ENCODE results near the gene STX1A.
"Not testable (repeated sequence)": the region's sequence is repeated elsewhere in the genome, so short reads cannot be mapped to it uniquely, and the experiment has no call there.

The STX1A gene

GRCh38 chr7:73669288-73669701 is 50.2 kb downstream of the STX1A start:
- no peak for DNase-seq
- in situ Hi-C loops (cut with HindIII; ENCODE audit: low pct_ligation_motif_present, low pct_unique_long_range_greater_than_20kb, low sequenced_read_pairs) = no loop called here

DNA sequence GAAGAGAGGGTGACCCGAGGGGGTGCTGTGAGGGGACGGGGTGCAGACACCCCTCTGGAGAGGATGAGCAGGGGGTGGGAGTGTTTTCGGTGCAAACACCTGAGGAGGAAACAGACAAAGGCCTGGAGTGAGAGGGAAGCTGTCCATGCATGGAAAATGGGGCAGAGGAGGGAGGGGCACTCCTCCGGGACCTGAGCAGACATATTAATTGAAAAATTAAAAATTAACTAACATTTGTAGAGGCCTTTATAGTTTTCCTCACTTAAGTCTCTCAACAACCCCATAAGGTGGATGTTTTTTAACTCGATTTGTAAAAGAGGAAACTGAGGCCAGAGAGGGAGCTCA is 50.6 kb downstream of the STX1A start:
- in situ Hi-C loops (cut with HindIII; ENCODE audit: low pct_ligation_motif_present, low pct_unique_long_range_greater_than_20kb, low sequenced_read_pairs) = no loop called here
- DNase-seq = no peak

DNA sequence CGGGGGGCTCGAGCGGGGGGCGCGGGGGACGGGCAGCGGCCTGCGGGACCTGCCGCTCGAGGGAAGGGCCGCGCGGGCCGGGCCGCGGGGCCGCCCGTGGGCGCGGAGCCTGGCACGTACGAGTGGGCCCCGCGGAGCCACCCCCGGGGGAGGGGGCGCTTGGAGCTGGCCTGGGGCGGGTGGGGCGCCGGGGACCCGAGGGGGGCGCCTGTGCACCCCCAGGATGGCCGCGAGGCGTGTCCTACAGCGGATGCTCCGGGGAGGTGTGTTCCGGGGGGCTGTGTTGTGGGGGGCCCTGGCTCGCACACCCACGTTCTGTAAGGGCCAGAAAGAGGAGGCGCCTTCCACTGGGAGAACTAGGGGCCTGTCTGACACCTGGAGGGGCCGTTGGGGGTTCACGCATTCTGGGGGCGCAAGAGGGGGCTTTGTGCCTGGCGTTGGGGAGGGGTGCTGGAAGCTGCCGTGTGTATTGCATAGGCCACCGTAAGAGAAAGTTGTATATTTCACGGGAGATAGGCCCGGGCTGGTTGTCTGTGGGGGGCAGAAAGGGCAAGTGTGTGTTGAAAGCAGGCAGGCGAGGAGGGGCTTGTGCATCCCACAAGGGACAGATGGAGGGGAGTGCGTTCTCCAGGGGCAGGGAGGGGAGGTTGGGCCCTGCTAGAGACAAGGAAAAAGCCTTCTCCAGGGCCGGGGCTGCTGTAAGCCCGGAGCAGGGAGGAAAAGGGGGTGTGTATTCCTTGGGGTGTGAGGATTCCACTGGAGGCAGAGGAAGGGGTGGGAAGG is 51.2 kb downstream of the STX1A start:
- no peak for DNase-seq
- in situ Hi-C loops (cut with HindIII; ENCODE audit: low pct_ligation_motif_present, low pct_unique_long_range_greater_than_20kb, low sequenced_read_pairs) = no loop called here

DNA sequence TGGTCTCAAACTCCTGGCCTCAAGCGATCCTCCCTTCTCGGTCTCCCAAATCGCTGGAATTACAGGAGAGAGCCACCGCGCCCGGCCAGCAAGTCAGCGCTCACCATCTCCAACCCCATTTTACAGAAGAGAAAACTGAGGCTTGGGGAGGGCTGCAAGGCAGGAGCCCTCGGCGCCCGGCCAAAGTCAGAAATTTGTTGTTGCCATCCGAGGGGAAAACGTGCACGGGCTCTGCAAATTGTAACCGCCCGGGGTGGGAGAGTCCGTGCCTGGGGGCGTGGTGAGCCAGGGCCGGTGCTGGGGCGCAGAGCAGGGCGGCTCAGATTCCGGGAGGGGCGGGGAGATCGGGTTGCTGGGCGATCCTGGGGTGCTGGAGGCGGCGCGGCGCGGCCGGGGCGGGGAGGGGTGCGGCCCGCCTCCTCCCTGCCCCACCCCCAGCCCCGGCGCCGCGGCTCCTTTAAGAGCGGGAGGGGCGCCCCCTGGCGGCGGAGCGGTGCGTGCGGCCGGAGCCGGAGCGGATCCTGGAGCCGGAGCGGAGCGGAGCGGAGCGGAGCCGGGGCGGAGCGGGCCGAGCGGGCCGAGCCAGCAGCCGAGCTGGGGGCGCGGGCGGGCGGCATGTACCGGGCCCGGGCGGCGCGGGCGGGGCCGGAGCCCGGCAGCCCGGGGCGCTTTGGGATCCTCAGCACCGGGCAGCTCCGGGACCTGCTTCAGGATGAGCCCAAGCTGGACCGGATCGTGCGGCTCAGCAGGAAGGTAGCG is 51.9 kb downstream of the STX1A start, which contains the start of gene VPS37D:
VPS37D (plus strand) TSS at position 488 of the 759 bp plus-strand sequence; CDS start at position 616, 128 bp downstream.
- peak; percentile 95 for DNase-seq
- in situ Hi-C loops (cut with HindIII; ENCODE audit: low pct_ligation_motif_present, low pct_unique_long_range_greater_than_20kb, low sequenced_read_pairs) = no loop called here

- in situ Hi-C loops (cut with HindIII; ENCODE audit: low pct_ligation_motif_present, low pct_unique_long_range_greater_than_20kb, low sequenced_read_pairs) = no loop called here
Observed at GRCh38 chr7:73663033-73663432, 56.4 kb downstream of the STX1A start.

DNA sequence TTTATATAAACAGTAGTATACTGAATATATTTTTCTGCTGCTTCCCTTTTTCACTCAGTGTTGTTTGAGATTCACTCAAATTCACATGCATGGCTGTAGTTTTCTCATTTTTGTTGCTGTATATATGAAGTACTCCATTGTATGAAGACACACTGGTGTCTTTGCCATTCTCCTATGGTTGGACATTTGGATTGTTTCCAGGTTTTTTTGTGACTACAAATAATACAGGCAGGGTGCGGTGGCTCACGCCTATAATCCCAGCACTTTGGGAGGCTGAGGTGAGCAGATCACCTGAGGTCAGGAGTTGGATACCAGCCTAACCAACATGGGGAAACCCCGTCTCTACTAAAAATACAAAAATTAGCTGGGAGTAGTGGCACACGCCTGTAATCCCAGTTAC is 58.9 kb downstream of the STX1A start:
- DNase-seq; in situ Hi-C loops (cut with HindIII; ENCODE audit: low pct_ligation_motif_present, low pct_unique_long_range_greater_than_20kb, low sequenced_read_pairs): not testable (repeated sequence)

More at GRCh38 chr7:73663033-73663432, 56.4 kb downstream of the STX1A start:
- no peak for DNase-seq

DNA sequence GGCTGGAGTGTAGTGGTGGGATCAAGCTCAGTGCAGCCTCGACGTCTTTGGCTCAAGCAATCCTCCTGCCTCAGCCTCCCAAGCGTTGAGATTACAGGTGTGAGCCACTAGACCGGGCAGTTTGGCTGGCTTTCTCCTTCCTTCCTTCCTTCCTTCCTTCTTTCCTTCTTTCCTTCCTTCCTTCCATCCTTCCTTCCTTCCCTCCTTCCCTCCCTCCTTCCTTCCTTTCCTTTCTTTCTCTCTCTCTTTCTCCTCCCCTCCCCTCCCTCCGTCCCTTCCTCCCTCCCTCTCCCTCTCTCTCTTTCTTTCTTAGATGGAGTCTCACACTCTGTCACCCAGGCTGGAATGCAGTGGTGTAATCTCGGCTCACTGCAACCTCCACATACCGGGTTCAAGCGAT is 59.5 kb downstream of the STX1A start:
- DNase-seq = no peak
- in situ Hi-C loops (cut with HindIII; ENCODE audit: low pct_ligation_motif_present, low pct_unique_long_range_greater_than_20kb, low sequenced_read_pairs) = no loop called here

DNA sequence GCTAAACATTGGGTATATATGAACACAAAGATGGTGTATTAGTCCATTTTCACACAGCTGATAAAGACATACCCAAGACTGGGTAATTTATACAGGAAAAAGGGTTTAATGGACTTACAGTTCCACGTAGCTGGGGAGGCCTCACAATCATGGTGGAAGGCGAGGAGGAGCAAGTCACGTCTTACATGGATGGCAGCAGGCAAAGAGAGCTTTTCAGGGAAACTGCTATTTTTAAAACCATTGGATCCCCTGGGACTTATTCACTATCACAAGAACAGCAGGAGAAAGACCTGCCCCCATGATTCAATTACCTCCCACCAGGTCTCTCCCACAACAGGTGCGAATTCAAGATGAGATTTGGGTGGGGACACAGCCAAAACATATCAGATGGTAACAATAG is 64.2 kb downstream of the STX1A start:
- in situ Hi-C loops (cut with HindIII; ENCODE audit: low pct_ligation_motif_present, low pct_unique_long_range_greater_than_20kb, low sequenced_read_pairs); DNase-seq: not testable (repeated sequence)

DNA sequence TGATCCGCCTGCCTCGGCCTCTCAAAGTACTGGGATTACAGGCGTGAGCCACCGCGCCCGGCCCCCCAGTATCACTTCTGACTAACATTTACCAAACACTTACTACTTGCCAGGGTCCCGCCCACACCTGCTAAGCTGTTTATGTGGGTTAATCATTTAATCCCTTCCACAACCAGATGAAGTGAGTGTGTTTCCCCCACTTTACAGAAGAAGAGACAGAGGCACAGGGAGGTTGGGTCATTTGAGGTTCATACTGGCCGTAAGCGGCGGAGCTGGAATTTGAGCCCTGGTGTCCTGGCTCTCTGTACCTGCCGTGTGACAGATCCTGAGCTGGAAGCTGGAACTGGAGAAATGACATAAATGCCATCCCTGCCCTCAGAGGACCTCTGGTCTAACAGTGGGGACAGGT is 66.9 kb downstream of the STX1A start:
- in situ Hi-C loops (cut with HindIII; ENCODE audit: low pct_ligation_motif_present, low pct_unique_long_range_greater_than_20kb, low sequenced_read_pairs) = no loop called here
- no peak for DNase-seq

DNA sequence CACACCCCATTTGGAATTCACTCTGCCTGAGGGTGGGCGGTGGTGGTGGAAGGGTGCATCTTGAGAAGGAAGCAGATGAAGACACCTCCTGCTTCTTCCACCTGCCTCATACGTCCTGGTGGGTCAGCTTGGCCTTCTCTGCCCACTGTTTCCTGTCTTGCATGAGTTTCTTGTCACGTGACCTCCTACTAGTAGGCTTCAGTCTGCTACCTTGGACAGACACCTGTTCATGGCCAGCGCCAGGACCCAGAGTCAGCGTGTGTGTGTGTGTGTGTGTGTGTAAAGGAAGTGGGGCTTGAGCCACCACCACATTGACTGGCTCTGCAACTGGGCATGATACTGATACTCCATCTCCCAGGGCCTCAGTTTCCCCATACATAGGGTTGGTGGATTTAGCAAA is 68.9 kb downstream of the STX1A start:
- in situ Hi-C loops (cut with HindIII; ENCODE audit: low pct_ligation_motif_present, low pct_unique_long_range_greater_than_20kb, low sequenced_read_pairs) = no loop called here
- no peak for DNase-seq

DNA sequence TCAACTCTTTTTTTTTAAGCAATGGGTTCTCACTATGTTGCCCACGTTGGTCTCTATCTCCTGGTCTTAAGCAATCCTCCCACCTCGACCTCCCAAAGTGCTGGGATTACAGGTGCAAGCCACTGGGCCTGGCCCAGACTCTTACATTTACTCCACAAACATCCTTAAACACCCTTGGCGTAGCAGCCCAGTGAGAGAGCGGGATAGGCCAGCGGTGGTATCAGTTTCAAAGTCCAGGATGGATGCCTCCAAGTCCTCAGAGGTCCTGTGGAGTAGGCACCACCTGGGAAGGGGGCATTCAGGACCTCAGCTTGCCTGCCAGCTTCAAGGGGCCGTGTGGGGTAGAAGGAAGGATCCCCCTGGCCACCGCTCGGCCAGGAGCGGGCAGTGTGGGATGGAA is 69.9 kb downstream of the STX1A start:
- DNase-seq = no peak
- in situ Hi-C loops (cut with HindIII; ENCODE audit: low pct_ligation_motif_present, low pct_unique_long_range_greater_than_20kb, low sequenced_read_pairs) = no loop called here
